GM21825 (cell line): Measurements from ENCODE around the gene GORAB.

ENCODE experiments used
- ATAC-seq: cut with Tn5 transposase; IDR thresholded peaks from one replicate; pipeline ENCODE4 v1.9.1; 2021; ENCODE audit warnings: mild to moderate bottlenecking, moderate library complexity; ENCODE audit not compliant: unreplicated experiment

Gene GORAB

DNA sequence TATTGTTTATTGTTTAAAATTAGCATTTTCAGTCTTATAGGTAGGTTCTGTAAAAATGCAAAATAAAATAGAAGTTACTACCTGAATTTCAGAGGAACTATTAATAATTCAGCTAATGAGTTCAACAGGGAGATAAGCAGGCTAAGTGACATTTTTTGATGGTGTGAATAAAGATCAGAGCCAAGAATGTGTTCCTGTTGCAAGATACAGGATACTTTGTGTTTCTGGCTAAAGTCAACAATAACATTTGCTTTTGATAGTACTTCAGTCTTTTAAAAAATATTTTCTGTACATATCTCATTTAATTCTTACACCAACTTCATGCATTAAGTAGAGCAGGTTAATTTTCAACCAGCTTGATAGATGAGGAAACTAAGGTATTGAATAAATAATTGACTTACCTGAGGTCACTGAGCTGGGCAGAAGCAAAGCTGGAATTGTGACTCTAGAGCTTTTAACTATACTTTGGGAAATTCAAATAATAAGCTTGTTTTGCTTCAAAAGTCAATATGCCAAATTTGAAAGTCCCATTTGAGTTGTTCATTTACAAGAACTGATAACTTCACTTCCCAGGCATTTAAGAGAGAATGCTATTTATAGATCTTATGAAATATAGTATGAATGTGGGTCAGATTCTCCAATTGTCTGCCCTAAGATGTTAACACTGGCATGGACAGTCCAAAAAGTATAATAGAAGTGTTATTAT lies 6.0 kb downstream of the GORAB start:
- no peak for ATAC-seq

DNA sequence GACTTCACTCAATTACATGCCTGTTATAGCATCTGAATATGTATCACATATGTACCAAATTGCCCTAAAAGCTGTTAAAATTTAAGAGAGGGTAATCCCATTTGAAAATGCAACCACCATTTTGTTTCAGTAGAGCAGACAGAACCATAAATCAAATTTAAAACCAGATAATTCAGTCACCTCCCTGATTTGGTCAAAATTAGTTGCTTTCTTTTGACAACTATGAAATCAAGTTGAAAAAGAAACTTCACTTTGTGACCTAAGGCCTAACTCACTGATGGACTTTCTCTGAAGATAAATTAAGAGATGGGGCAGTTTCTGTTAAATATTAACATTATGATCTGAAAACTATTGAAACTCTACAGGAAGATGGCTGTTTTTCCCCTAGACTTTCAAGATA lies 6.7 kb downstream of the GORAB start:
- ATAC-seq = no peak

DNA sequence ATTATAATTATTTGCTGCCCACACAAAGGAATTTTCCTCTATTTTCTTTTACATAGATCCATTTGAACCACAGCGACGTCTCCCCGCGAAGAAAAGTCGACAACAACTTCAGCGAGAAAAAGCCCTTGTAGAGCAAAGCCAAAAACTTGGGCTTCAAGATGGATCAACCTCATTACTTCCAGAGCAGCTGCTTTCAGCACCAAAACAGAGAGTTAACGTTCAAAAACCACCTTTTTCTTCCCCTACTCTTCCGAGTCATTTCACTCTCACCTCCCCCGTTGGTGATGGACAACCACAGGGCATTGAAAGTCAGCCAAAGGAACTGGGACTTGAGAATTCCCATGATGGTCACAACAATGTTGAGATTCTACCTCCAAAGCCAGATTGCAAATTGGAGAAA lies 7.2 kb downstream of the GORAB start:
- no peak for ATAC-seq

DNA sequence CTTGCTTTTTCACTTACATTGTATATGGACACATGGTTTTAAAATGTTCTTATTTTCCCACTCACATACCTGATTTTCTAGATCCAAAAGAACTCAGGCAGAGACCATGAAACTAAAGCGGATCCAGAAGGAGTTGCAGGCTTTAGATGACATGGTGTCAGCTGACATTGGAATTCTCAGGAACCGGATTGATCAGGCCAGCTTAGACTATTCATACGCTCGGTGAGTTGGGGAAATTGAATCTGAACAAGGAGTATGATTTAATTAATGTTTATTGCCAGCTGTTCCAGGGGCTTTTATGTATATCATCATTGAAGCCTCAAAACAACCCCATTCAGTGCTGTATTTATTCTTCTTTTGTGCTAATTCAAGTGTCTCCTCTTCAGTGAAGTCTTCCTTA lies 12.7 kb downstream of the GORAB start:
- no peak for ATAC-seq

DNA sequence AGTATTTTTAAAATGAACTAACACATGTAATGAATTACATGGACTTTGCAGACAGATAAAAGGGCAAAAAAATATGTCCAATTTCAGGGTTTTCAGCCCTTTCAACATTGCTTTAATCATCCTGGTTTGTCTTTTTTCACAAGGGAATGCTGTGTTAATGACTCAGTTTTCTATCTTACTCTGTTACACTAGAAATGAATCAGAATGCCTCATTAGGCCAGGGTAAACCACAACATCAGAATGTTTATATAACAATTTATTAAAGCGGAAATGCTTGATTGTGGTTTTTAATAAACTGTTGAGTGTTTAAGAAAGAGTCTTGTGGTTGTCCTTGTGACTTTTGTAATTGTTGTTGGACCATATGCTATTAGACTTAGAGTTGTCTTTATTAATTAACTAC lies 13.5 kb downstream of the GORAB start:
- ATAC-seq = no peak

DNA sequence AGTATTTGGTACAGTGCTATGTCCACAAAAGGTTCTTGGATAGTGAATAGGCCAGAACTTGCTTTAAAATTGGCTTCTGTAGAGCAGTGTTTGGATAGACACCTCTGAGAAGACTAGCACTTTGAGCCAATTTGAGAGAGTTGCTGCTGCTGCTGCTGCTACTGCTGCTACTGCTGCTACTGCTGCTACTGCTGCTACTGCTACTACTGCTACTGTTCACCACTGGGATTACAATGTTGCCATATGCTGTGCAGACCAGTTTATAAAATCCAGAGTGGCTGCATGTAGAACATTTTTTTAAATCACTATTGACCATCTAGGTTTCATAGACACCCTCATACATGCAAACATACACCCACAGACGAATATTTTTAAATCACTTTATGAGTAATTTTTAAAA lies 15.3 kb downstream of the GORAB start:
- ATAC-seq = no peak

DNA sequence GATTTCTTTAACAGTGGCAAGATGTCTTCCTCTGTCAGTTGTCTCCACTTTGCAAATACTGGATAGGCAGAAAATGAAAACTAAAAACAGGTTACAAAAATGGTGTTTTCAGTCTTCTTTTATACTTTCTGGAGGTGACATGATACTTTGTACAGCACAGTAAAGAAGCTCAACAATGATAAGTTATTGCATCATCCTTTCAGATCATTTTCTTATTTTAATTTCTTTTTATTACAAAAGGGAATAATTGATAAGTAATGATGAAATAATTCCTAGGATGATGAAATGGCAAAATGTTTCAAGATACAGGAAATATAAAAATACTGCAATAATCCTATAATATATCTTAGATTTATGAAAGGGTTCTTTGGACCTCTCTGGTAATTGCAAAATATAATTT lies 16.5 kb downstream of the GORAB start:
- no peak for ATAC-seq

DNA sequence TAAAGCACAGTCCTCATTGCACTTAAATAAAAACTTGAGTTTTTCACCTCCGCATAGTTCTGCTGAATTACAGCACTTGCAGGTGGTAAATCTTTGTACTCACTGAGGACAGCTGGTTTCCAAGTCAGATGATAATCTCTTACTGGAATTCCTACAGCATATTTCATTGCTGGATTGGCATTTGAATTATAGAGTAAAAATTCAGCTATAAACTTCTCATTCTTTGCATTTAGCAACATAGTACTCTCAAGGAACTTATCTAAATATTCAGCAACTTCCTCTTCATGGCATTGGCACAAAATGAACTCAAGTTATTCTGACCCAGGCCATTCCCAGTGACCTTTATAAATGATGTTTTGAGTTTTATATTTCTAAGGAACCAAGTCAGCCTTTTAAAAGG lies 23.4 kb downstream of the GORAB start:
- ATAC-seq = no peak

DNA sequence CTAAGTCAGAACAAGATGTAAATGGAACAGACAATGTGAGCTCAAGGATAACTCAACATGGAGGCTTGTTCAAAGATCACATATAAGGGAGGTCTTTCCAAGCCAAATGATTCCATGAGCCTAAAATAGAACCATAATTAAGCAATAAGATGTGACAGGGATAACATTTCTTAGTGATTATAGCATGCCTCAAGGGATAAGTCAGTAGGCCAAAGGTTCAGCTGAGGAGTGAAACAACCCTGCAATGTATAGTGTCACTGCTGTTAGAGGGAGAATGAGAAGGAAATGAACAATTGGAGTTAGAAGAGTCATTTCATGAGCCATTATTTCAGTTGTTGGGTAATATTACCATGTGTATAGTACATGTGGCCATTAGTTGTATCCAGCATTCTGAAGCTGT lies 25.0 kb downstream of the GORAB start:
- ATAC-seq = no peak

DNA sequence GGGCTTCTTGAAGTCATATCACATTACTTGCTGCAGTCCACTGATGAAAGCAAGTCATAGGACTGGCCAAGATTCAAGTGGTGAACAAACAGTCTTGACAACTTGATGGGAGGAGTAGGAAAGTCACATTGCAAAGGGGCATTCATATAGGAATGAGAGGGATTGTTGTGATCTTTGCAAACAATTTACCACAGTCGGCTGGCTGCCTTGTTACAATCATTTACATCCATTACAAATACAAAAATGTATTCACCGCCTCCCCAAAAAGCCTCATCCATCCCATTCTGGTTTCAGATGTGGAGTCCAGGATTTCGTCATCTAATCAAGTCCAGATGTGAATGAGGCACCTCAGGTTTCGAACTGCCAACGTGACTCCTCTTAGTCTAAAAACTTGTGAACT lies 26.8 kb downstream of the GORAB start:
- ATAC-seq = no peak

DNA sequence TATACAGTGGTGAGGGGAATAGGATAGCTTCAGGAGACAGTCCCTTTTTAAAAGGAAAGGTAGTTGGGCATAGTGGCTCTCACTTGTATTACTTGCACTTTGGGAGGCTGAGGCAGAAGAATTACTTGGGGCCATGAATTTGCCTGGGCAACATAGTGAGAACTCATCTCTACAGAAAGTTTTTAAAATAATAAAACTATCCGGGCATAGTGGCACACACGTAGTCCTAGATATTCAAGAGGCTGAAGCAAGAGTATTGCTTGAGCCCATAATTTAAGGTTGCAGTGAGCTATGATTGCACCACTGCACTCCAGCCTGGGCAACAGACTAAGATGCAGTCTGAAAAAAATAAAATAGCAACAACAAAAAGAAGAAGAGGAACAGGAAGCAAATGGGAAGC lies 27.2 kb downstream of the GORAB start:
- no peak for ATAC-seq

DNA sequence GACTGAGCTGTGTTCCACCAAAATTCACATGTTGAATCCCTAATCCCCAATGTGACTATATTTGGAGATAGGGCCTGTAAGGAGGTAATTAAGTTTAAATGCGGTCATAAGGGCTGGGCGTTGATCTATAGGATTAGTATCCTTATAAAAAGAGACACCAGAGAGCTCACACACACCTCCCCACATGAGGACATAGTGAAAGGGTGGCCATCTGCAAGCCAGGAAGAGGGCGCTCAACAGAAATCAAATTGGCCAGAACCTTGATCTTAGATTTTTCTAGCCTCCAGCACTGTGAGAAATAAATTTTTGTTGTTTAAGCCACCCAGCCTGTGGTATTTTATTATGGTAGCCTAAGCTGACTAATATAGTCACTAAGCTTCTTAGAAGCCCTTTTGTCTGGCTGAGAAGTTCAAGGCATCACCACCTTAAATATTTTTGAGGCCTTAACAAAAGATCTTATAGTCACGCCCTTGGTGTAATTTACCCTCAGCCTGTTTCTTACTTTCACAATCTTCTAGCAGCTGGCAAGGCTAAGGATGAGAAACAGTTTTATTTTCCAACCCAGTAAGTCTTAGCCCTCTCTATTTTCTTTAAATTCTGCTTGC lies 28.8 kb downstream of the GORAB start:
- no peak for ATAC-seq

DNA sequence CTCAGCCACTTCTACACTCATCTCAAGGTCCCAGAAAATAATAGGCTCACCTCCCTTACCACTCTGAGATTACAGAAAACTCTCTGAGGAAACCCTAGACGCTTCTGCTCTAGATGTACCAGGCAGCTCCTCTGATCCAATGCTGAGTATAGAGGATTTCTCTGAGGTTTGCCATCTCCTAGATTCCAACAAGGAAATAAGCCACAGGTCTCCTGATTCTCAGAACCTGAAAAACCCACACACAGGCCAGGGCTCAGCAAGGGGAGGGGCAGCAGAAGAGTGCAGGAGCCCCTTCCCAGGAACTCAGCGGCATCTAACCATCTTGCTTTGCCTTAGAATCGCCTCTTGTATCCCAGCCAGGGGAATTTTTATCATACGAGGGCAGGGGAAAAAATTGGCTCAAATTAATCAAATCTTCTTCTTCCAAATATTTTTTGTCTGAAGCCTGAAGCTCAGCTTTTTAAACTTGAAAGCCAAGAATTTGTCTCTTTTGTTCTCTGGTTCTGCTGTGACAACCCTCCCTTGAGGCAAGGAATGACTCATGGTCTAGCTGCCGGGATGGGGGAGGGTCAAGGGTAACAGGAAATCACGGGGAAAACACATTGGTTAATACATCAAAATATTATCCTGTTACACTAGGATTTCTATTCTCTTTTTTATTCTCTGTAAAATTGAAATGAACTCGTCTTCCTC lies 30.8 kb downstream of the GORAB start:
- ATAC-seq = no peak

DNA sequence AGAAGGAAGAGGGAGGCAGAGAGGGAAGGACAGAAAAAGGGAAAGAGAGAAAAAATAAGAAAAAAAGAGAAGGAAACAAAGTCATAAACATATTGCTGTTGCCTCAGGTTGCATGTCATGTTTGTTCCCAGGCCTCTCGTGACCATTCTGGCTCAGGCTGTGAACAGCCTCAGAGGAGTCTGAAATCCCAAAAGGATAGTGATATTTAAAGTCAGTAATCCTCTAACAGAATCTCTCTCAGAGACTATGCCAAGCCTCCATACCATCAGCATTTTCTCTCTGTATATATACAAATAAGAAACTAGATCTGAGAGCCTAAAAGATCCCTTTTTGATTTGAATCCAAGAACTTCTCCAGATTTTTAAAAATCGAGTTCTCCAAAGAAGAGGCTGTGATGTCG lies 35.2 kb downstream of the GORAB start:
- ATAC-seq = no peak

DNA sequence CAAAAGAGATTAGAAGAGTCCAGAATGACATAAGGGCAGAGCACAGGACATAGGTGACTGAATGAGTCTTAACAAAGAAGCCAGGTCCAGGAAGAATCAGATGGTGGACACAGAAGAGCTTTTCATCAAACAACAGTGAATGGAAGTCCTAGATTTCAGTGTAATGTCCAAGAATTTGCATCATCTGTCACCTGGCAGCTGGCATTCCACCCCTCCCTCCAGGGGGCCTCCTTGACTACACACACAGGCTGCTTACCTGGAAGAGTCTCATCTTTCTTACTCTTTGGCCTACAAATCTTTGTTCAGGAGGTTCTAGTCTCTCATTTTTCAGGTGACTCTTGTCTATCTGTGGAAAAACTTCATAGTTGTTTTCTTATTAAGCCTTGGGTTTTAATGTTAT lies 36.2 kb downstream of the GORAB start:
- no peak for ATAC-seq

DNA sequence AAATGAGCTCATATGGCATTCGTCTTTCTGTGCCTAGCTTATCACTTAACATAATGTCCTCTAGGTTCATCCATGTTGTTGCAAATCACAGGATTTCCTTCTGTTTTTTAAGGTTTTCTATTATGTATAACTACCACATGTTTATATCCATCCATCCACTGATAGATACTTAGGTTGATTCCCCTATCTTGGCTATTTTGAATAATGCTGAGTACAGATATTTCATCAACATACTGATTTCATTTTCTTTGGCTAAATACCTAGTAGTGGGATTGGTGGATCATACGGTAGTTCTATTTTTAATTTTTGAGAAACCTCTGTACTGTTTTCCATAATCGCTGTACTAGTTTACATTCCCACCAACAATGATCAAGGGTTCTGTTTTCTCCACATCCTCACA lies 45.0 kb downstream of the GORAB start:
- no peak for ATAC-seq

DNA sequence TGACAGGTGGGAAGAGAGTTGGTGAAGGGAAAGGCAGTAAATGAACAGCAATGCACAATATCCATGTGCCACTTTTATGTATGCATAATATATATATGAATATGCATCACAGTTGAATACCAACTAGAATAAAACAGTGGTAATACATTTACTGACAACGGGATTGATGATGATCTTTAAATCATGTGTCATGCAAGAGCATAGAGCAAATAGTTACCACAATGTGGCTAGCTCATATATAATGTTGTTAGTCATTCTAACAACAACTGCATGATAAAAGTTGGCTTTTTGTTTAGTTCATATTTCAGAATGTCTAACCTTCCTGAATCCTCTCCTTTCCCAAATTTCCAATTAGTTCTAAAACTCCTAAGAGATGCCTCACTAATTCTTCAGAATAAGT lies 46.4 kb downstream of the GORAB start:
- no peak for ATAC-seq

DNA sequence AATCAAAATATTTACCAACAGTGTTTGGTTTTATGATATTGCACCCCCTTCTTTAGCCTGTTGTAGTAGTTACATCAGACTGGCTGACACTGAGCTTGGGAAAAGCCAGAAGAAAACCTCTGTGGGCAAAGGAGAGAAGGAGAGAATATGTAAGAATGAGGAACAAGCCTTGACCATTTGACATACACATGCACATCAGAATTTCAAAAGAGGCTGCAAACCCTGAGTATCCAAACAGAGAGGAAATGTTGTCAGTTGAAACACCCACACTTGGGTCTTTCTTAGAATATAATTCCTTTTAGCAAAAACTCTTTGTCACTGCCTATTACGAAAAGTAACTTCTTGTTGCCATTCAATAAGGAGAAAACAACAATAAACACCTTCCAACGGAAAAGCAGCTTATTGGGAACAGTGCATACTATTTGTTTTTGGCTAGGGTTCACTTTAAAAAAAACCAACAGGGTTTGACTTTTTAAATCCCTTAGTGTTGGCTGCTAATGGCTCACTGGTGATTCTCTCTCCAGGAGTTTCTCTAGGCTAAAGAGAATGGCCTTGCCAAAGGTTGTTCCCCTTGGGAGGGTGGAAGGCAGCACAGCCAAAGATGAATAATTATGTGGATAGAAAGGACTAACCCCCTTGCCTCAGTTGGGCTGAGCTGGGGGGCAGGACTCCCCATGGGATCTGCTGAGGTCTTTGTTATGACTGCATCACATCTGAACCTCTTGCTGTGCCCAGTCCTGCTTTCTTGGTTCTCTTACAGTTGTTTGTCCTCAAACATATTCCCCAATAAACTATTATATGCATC lies 48.9 kb downstream of the GORAB start:
- no peak for ATAC-seq

DNA sequence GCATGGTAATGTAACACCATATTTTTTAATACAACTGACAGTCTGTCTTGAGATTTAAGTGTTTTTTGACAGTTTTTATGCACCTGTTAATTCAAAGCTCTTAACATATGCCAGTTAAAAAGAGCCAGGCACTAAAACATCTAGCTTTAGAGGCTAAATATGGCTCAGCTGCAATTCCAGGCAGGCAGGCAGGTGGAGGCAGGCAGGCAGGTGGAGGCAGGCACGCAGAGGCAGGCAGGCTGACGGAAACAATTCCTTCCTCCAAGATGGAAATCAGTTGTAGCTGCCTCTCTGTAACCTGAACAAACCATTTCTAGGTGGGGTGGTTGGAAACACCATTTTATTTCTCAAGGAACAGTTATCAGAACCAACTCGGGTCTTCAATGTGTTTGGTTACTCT lies 51.2 kb downstream of the GORAB start:
- ATAC-seq = no peak

DNA sequence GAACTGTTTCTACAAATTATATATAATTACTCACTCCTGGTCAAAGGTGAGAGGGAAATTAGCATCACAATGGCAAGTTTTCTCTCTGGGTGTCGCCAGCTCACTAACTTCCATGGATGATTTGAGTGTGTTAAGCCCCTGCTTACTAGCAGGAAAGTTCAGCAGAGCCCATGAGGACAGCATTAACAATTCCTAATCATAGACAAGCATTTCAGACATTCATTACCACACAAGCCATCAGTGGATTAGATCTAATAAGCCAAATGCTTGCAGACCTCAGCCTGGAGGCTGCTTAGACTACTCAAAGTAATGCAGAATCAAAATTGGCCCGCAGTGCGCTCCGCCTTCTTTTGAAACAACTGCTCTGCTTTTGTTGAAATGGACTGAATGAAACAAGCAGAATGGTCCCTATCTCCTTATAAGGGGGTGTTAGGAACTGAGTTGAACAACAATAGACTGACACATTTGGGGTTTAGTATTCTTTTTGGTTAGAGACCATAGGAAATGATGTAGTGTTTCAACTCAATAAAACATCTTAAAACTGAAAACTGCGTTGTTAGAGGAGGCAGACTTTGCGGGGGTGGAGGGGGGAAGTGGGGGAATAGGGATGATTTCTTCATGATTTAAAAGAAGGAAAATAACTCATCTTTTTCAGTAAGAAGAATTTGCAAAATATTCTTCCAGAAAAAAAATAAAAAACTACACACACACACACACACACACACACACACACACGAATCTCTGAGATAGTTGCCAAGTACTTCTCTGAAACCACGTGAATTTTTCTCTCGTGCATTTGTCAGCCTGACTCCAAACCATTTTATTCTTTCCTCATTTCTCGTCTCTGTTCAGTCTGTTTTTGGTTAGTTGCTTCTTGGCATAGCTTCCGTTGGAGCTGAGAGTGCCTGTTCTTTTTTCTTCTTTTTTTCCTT lies 54.6 kb downstream of the GORAB start:
- no peak for ATAC-seq

DNA sequence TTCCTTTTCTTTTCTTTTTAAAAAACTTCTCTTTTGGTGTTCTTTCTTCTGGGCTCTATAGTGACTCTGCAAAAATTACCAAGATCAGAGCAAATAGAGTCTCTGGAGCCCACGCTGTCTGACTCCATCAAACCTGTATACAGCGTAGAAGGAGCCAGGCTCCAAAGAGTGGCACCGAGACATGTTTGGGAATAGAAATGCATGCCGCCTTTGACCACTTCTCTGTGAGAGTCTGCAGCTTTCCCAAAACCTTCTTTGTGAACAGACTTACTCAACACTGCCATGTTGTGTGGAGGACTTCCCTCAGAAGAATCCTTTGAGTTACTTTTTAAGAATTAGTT lies 55.3 kb downstream of the GORAB start:
- ATAC-seq = no peak
